HG03095 (cell line): ENCODE results near the gene PTEN.

ENCODE experiments used
- ATAC-seq: cut with Tn5 transposase; IDR thresholded peaks from one replicate; pipeline ENCODE4 v1.9.1; 2021; ENCODE audit warnings: moderate library complexity; ENCODE audit not compliant: unreplicated experiment

PTEN gene

DNA sequence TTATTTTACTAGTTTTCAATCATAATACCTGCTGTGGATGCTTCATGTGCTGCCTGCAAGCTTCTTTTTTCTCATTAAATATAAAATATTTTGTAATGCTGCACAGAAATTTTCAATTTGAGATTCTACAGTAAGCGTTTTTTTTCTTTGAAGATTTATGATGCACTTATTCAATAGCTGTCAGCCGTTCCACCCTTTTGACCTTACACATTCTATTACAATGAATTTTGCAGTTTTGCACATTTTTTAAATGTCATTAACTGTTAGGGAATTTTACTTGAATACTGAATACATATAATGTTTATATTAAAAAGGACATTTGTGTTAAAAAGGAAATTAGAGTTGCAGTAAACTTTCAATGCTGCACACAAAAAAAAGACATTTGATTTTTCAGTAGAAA lies 103.0 kb downstream of the PTEN start:
- no peak for ATAC-seq

- ATAC-seq = no peak
Measured at GRCh38 chr10:87973635-87974034, 110.2 kb downstream of the PTEN start.

DNA sequence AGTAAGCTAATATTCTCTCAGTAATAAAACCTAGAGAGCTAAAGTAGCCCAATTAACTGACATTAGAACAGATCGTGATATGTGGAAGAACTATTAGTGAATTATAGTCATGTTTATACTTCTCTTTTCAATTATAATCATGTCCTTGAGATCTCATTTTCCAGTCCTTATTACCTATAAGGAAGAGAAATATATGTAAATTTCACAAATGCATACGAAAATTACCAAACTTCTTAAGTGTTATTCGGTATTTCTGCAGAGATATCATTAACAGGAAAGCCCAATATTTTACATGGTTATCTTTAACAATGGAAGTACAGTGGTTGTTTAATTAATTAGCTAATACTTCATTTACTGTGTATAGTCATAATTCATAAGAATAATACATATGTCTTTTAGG lies 110.7 kb downstream of the PTEN start:
- no peak for ATAC-seq

DNA sequence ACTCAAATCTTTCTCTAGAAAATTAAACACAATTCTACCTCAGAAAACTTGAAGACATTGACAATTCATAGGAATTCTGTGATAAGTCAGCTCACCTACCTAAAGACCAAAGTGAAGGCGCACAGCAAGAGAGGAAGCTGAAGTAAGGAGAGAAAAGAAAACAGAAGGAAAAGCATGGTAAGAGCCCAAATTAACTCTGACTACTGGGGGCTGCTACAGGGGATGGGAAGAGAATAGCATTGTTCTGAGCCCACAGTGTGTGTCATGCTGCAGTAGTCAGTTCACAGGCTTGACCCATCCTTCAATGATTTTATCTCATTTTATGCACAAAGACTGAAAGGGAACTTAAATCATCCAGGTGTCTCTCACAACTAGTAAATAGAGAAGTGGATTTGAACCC lies 111.3 kb downstream of the PTEN start:
- ATAC-seq = no peak

- no peak for ATAC-seq
Measured at GRCh38 chr10:87976101-87976743, 112.8 kb downstream of the PTEN start.

GRCh38 chr10:87978166-87978565 lies 114.7 kb downstream of the PTEN start:
- ATAC-seq = no peak

DNA sequence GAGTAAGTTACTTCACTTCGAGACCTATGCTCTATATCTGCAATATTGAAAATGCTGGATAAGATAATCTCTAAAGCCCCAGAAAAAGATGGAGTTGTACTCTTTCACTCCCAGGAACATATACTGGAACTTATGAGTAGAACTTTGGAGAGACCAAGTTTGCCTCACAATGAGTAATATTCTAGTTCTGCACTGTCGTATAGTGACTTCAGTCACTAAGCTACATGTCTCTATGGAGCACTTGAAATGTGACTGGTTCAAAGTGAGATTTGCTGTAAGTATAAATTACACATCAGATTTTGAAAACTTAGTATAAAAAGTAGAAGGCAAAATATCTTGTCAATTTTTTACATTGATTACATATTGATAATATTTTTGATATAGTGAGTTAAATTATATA lies 116.4 kb downstream of the PTEN start:
- ATAC-seq = no peak

DNA sequence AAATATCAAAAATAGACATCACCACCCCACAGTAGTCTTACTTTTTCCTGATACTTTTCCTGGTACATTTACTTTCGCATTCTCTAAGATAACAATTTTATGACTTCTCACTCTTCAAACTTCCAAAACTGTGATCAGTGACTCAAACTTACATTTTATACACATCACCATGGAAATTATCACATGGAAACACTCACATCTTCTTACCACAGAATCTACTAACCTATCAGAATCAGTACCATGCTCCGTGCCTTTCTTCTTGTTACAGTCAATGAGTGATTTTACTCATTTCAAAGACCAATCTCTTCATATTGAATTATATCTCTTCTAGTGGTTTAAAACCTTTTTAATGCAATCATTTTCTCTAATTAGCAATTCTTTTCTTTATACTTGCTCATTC lies 120.3 kb downstream of the PTEN start:
- ATAC-seq = no peak

GRCh38 chr10:87987206-87987605 lies 123.8 kb downstream of the PTEN start:
- ATAC-seq = no peak

- ATAC-seq = no peak
Measured at GRCh38 chr10:87991946-87992345, 128.5 kb downstream of the PTEN start.

DNA sequence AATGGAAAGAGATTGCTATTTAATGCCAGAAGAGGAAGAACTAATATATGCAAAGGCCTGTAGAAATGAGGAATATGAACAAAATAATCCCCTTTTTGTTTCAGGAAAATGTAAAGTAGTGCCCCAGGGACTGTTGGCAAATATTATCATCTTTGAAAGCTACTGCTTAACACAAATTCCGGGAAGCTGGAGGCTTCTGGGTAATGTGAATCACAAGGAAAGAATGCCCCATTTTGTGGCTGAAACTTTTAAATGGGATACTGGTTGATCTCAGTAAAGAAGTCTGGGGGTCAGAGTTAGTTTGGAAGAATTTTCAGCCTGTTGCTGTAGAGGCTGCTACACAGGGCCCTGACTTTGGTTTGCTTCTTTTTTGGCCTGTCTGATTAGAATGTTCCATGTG lies 141.0 kb downstream of the PTEN start:
- no peak for ATAC-seq

GRCh38 chr10:88006261-88006660 lies 142.8 kb downstream of the PTEN start:
- no peak for ATAC-seq

- ATAC-seq = no peak
Measured at GRCh38 chr10:88008866-88009470, 145.5 kb downstream of the PTEN start.

DNA sequence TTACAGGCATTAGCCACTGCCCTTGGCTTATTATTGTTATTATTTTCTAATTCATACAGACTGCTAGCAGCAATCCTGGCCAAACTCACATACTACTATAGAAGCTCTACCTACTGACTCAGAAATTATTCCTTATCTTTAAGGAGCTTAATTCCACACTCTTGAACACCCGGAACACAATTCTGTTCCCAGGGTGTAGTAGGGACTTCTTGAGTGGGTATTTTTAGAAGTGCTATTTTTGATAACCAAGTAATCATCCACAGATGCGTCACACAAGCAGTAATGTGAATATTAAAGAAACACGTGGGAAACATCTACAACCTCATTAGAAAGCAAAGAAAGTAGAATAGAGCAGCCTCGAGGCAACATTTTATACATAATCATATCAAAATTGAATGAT lies 149.2 kb downstream of the PTEN start:
- ATAC-seq = no peak

GRCh38 chr10:88017781-88018180 lies 154.4 kb downstream of the PTEN start:
- no peak for ATAC-seq

DNA sequence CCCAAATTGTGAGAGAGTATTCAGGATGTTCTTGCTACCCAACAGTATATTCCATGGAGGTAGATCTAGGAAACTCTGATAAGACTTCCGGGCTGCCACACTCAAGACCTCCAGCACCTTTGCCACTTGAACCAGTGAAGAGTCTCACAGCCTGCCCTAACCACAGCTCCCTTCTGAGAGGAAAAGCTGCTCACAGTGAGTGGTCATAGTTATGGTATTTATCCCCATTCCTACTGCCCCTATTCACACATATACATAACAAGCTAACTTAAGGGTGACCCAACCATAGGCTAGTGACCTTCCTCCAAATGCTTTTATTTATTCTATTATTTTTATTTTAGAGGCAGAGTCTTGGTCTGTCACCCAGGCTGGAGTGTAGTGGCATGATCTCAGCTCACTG lies 156.3 kb downstream of the PTEN start:
- no peak for ATAC-seq
